ENCODE results near the gene ZNF609.
"Not testable (repeated sequence)": the region's sequence is repeated elsewhere in the genome, so short reads cannot be mapped to it uniquely, and the experiment has no call there.

The ZNF609 gene

GRCh38 chr15:64629063-64629462 is 168.7 kb downstream of the ZNF609 start:
- H3K4me3 ChIP-seq (ENCODE audit: low read length) = no peak overlapping the region
- no peak for TF ChIP-seq CTCF (conservative IDR thresholded peaks at IDR 0.05; ENCODE audit: low read depth, low read length)
- no peak for DNase-seq (ENCODE audit: low read depth)

GRCh38 chr15:64630396-64631107 is 170.2 kb downstream of the ZNF609 start:
- no peak overlapping the region for H3K4me3 ChIP-seq (ENCODE audit: low read length)
- no peak for TF ChIP-seq CTCF (conservative IDR thresholded peaks at IDR 0.05; ENCODE audit: low read depth, low read length)
- no peak for DNase-seq (ENCODE audit: low read depth)

- not testable (repeated sequence) for DNase-seq (ENCODE audit: low read depth); H3K4me3 ChIP-seq (ENCODE audit: low read length)
These were observed 172.3 kb downstream of the ZNF609 start for GRCh38 chr15:64632639-64633038.

- no peak for TF ChIP-seq CTCF (conservative IDR thresholded peaks at IDR 0.05; ENCODE audit: low read depth, low read length)
- H3K4me3 ChIP-seq (ENCODE audit: low read length) = no peak overlapping the region
- DNase-seq (ENCODE audit: low read depth) = no peak
These were observed 173.0 kb downstream of the ZNF609 start for GRCh38 chr15:64633332-64633731.

- DNase-seq (ENCODE audit: low read depth) = no peak
- TF ChIP-seq CTCF (conservative IDR thresholded peaks at IDR 0.05; ENCODE audit: low read depth, low read length) = no peak
- no peak overlapping the region for H3K4me3 ChIP-seq (ENCODE audit: low read length)
These were observed 173.6 kb downstream of the ZNF609 start for GRCh38 chr15:64634027-64634426.

GRCh38 chr15:64634576-64635498 is 174.5 kb downstream of the ZNF609 start:
- no peak for TF ChIP-seq CTCF (conservative IDR thresholded peaks at IDR 0.05; ENCODE audit: low read depth, low read length)
- peak; percentile 47 for DNase-seq (ENCODE audit: low read depth)
- H3K4me3 ChIP-seq (ENCODE audit: low read length) = no peak overlapping the region

GRCh38 chr15:64635499-64636495 is 175.4 kb downstream of the ZNF609 start:
- TF ChIP-seq CTCF (conservative IDR thresholded peaks at IDR 0.05; ENCODE audit: low read depth, low read length) = no peak
- no peak overlapping the region for H3K4me3 ChIP-seq (ENCODE audit: low read length)
- DNase-seq (ENCODE audit: low read depth) = peak; percentile 84
